Fibroblast of lung (primary cell): ENCODE measurements around the gene CYP4F22.

Experiments
- CTCF ChIP-seq, 2 donors: IDR thresholded peaks in 1 of 2; conservative IDR thresholded peaks in 1 of 2; 1 replicate in 1 of 2; 2 replicates in 1 of 2; pipeline ENCODE4 v1.5.1; 2011 to 2012; ENCODE audit warnings: low read length in 2 of 2, control low read depth in 1 of 2, inconsistent platforms in 1 of 2, low read depth in 1 of 2, mild to moderate bottlenecking in 1 of 2
- EZH2 ChIP-seq: IDR thresholded peaks from 2 replicates; pipeline ENCODE4 v1.5.1; 2012; ENCODE audit warnings: low read length, control low read depth, mild to moderate bottlenecking; ENCODE audit errors: missing control alignments

DNA sequence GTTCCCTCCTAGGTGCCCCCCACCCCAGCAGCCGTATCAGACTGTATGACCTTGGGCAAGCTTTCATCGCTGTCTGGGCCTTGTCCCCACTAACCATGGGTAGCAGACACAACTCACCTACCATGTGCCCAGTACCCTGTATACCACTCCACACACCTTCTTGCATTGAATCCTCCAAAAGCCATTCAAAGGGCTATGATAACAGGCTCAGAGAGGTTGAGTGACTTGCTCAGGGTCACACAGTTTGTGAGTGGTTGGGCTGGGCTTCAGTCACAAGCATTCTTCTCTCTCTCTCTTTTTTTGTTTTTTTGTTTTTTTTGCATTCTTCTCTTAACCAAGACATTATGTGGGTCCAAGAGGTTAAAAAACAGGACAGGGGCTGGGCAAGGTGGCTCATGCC lies 46.6 kb upstream of the CYP4F22 start:
- no peak for TF ChIP-seq CTCF (conservative IDR thresholded peaks at IDR 0.05 in 1 of 2, IDR thresholded peaks at IDR 0.05 in 1 of 2; ENCODE audit: low read depth in 1 of 2, low read length in 2 of 2)
- TF ChIP-seq EZH2 = no peak
